HG02642 (cell line): ENCODE measurements around the gene KRT4.

Experiments
- ATAC-seq: cut with Tn5 transposase; IDR thresholded peaks from one replicate; pipeline ENCODE4 v1.9.1; 2021; ENCODE audit warnings: mild to moderate bottlenecking; ENCODE audit not compliant: unreplicated experiment, poor library complexity

The KRT4 gene

GRCh38 chr12:52809166-52809565 is 4.8 kb downstream of the KRT4 start:
- ATAC-seq: no peak

- no peak for ATAC-seq
Observed at GRCh38 chr12:52808573-52809160, 5.2 kb downstream of the KRT4 start.

GRCh38 chr12:52807544-52808470 is 6.1 kb downstream of the KRT4 start:
- ATAC-seq: no peak

GRCh38 chr12:52806821-52807543 is 6.9 kb downstream of the KRT4 start:
- no peak for ATAC-seq

GRCh38 chr12:52806169-52806811 is 7.6 kb downstream of the KRT4 start:
- ATAC-seq: no peak

GRCh38 chr12:52805739-52806138 is 8.2 kb downstream of the KRT4 start:
- ATAC-seq: no peak

- ATAC-seq: no peak
Observed at GRCh38 chr12:52805000-52805399, 8.9 kb downstream of the KRT4 start.

GRCh38 chr12:52802442-52802841 is 11.5 kb downstream of the KRT4 start:
- no peak for ATAC-seq

GRCh38 chr12:52801773-52802172 is 12.1 kb downstream of the KRT4 start:
- no peak for ATAC-seq

GRCh38 chr12:52800259-52800917 is 13.5 kb downstream of the KRT4 start:
- ATAC-seq: no peak

GRCh38 chr12:52799505-52800211 is 14.3 kb downstream of the KRT4 start:
- no peak for ATAC-seq

- ATAC-seq: no peak
Observed at GRCh38 chr12:52798671-52799504, 15.0 kb downstream of the KRT4 start.

GRCh38 chr12:52798003-52798670 is 15.8 kb downstream of the KRT4 start:
- no peak for ATAC-seq

- no peak for ATAC-seq
Observed at GRCh38 chr12:52797529-52797894, 16.4 kb downstream of the KRT4 start.

GRCh38 chr12:52796839-52797528 is 16.9 kb downstream of the KRT4 start:
- ATAC-seq: no peak

- ATAC-seq: no peak
Observed at GRCh38 chr12:52796429-52796794, 17.5 kb downstream of the KRT4 start.

GRCh38 chr12:52795694-52796428 is 18.1 kb downstream of the KRT4 start, which contains the start of gene KRT3:
Gene KRT3 (minus strand): TSS chr12:52796117. CDS start chr12:52796042, 75 bp downstream.
- ATAC-seq: no peak
